ENCODE measurements around the gene MMP2. TPM values are rescaled to one million over a fixed set of nuclear protein-coding genes. Genes with fewer than 3 reads are reported as not detected.

The MMP2 gene
- total RNA-seq (2014; rRNA removed; shearing (Covaris generic)) = 56.0 and 73.6 TPM in 2 replicates
- polyA plus RNA-seq (2015; cell fraction: cytosol; rRNA removed) = 98.7 and 123 TPM in 2 replicates
- 232 and 246 TPM in 2 replicates for polyA plus RNA-seq (2015; cell fraction: nucleus; rRNA removed)

GRCh38 chr16:55478827-55479429 is at the start of gene MMP2:
MMP2 (plus strand) TSS chr16:55479198; CDS start chr16:55479480, 282 bp downstream.
- DNase-seq (ENCODE audit: low read depth) = peak; percentile 33

- no peak for DNase-seq (ENCODE audit: low read depth)
Observed at GRCh38 chr16:55433030-55433429, 46.0 kb upstream of the MMP2 start.

DNA sequence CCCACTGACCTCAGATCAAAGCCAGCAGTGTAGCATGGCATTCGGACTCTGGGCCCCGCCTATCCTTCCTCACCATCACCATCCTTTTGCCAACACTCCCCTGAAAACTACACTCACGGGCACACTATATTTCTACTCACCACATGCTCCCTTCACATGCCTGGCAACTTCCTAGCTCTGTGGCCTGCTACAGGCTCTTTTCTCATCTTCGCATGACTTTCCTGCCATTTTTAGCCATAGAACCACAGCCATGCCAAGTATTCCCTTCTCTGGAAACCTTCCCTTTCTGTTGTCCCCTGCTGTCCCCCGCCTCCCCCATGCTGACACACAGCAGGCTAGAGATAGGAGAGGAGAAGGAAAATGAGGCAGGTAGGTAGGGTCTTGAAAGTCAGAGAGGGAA is 45.5 kb upstream of the MMP2 start:
- DNase-seq (ENCODE audit: low read depth) = no peak

GRCh38 chr16:55434000-55434399 is 45.0 kb upstream of the MMP2 start:
- DNase-seq (ENCODE audit: low read depth) = no peak

DNA sequence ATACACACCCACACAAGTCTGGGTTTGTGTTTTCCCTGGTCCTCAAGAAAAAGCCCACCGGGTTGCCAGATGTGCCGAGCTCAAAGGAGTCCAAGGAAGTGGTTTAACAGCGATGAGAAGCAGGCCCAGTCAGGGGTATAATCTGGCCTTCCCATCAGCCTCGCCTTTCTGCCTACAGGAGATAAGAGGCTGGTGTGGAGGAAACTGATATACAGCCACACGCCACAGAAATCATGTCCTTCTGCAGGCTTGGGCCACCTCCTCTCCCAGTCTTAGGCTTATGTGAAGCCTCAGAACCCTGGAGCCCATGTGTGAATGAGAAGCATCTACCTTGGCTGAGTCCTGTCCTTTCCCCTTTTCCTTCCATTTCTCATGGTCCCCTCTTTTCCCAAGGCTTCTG is 43.6 kb upstream of the MMP2 start:
- DNase-seq (ENCODE audit: low read depth) = no peak

- no peak for DNase-seq (ENCODE audit: low read depth)
Observed at GRCh38 chr16:55436587-55436986, 42.4 kb upstream of the MMP2 start.

DNA sequence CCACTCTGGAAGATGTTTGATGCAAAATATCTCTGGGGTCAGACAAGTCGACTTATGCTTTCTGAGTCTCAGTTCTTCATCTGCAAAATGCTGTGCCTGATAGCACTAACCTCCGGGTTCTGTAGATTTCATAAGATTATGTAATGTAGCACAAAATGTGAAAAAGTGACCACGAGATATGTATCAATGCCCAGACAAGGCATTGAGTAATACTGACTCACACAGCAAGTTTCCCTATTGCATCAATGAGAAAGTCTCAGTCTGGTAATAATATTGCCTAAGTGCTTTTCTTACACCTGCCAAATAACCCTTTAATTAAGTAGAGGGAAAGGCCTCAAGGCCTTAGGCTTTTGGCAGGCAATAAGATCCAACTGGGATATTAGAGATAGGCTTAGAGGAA is 41.4 kb upstream of the MMP2 start:
- DNase-seq (ENCODE audit: low read depth) = no peak

- no peak for DNase-seq (ENCODE audit: low read depth)
Observed at GRCh38 chr16:55438281-55438680, 40.7 kb upstream of the MMP2 start.

DNA sequence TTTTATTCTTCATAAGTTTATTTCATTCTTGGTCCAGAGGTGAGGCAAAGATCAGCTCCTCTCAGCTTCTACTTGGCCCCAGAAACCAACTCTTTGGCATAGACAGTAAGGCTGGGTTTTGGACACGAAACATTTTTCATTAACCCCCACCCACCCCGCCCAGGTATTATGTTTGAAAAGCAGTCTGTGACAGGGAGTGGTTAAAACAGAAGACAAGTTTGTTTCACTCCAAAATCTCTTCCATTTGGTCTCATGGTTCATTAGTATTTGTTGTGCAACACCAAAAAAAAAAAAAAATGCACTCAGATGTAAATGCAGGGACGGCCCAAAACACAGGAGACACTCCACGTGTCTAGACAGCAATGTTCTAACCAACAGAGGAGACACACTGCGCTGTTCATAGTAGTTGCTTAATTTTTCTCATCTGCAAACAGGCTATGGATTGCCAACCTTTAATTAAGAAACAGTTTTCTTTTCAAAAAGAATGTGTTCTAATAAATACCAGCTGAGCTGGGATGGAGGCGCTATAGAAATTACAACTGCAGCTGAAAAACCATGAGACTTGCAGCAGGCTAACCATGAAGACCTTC is 39.8 kb upstream of the MMP2 start:
- no peak for DNase-seq (ENCODE audit: low read depth)

GRCh38 chr16:55443434-55444346 is 35.3 kb upstream of the MMP2 start:
- DNase-seq (ENCODE audit: low read depth) = no peak

GRCh38 chr16:55444754-55445485 is 34.1 kb upstream of the MMP2 start:
- DNase-seq (ENCODE audit: low read depth) = no peak

DNA sequence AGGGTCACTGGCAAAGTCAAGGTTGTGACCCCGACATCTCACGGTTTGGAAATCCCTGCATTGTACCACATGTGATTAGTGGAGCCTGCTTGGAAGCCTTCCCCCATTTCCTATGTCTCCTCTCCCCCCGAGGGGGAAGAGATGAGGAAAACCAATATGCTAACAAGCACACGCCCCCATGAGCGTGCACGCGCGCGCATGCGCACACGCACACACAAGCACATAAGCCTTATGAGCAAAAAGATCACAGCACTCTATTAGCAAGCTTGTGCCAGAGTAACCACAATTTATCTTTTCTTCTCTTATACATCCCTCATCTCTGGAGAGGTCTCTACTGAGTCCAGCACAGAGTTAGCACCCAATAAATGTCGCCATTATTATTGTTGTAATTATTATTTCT is 31.8 kb upstream of the MMP2 start:
- DNase-seq (ENCODE audit: low read depth) = no peak

GRCh38 chr16:55452996-55453395 is 26.0 kb upstream of the MMP2 start:
- no peak for DNase-seq (ENCODE audit: low read depth)

DNA sequence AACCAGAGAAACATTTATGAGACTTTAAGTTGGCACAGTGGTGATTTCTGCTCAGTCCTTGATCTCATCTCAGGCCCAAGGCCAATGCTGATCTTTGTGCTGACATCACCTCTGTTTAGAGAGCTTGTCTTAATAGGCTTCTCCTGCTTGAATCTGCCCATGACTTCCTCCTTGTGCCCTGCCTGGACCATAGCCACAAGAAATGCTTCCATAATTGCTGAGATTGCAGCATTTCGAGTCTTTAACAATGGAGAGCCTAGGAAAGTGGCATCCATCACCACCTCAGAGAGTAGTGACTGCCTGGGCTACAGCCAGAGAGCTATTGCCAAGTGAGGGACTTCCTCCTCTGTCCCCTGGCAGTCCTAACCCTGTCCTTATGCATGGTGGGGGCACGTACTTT is 25.1 kb upstream of the MMP2 start:
- DNase-seq (ENCODE audit: low read depth) = no peak

GRCh38 chr16:55454861-55455260 is 24.1 kb upstream of the MMP2 start:
- no peak for DNase-seq (ENCODE audit: low read depth)

DNA sequence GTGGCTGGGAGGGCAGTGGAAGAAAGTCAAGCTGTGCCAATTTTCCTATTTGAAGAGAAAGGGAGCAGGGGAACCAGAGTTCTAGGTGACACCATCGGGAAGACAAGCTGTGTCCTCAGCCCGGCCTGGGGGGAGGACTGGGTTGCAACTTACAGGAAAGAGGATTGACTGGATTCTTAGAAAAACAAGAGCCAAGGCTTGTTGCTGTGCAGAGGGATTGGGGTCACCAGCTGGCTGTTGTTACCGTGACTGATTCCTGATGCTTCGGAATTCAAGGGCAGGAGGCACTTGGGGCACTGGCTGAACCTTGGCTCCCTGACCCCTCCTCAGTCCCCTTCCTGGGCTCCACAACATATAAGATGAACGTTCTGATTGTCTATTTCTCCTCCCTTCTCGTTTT is 16.8 kb upstream of the MMP2 start:
- DNase-seq (ENCODE audit: low read depth) = no peak

GRCh38 chr16:55464375-55464774 is 14.6 kb upstream of the MMP2 start:
- DNase-seq (ENCODE audit: low read depth) = no peak

GRCh38 chr16:55465077-55465896 is 13.7 kb upstream of the MMP2 start:
- peak; percentile 71 for DNase-seq (ENCODE audit: low read depth)

DNA sequence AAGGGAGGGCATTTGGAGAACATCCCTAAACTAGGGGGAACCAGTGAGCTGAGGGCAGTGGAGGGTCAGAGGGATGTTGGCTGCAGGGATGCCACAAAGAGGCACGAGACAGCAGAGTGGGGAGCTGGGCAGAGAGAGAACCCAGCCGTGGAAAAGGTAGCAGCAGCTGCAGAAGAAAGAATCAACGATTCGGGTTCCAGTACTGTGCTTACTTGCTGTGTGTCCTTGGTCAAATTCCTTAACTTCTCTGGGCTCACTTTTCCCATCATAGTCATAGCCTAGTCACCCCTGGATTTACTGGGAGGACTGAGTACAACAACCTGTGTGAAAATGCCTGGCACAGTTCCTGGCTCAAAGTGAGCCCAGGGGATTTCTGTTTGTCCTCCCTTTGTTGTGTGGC is 12.8 kb upstream of the MMP2 start:
- no peak for DNase-seq (ENCODE audit: low read depth)

DNA sequence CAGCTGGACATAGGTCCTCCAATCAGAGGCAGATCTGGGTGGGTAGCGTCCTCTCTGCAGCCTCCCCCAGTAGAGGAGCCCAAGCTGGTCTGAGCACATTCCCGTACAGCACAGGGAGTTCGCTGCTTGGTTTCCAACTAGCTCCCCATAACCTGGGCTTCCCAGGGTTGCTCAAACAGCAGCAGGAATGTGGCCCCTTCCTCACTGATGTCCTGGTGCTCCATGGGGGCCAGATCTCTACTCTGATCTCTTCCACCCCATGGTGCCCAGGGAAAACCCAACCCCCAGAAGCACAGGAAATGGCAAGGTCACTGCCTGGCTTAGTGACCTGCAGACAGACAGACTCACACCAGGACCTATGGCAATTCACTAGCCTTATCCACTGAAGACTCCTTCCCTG is 11.1 kb upstream of the MMP2 start:
- DNase-seq (ENCODE audit: low read depth) = no peak

Data from HT1080 (cell line).